DND-41 (cell line): ENCODE data around the gene KLF9.

Experiments
- EZH2 ChIP-seq: IDR thresholded peaks from 3 replicates; pipeline ENCODE4 v1.6.1; 2012; ENCODE audit warnings: borderline replicate concordance, low read depth, mild to moderate bottlenecking, moderate library complexity, low read length, inconsistent platforms; ENCODE audit not compliant: severe bottlenecking
- TF ChIP-seq, protein P1 (sequence below): IDR thresholded peaks from 2 replicates; pipeline ENCODE4 v1.5.1; 2012; ENCODE audit warnings: borderline replicate concordance, low read length, moderate library complexity, mild to moderate bottlenecking; ENCODE audit not compliant: poor library complexity, severe bottlenecking; ENCODE audit errors: extremely low read depth

GRCh38 chr9:70406434-70406862, 8.0 kb downstream of the KLF9 start:
- TF ChIP-seq, protein P1, sequence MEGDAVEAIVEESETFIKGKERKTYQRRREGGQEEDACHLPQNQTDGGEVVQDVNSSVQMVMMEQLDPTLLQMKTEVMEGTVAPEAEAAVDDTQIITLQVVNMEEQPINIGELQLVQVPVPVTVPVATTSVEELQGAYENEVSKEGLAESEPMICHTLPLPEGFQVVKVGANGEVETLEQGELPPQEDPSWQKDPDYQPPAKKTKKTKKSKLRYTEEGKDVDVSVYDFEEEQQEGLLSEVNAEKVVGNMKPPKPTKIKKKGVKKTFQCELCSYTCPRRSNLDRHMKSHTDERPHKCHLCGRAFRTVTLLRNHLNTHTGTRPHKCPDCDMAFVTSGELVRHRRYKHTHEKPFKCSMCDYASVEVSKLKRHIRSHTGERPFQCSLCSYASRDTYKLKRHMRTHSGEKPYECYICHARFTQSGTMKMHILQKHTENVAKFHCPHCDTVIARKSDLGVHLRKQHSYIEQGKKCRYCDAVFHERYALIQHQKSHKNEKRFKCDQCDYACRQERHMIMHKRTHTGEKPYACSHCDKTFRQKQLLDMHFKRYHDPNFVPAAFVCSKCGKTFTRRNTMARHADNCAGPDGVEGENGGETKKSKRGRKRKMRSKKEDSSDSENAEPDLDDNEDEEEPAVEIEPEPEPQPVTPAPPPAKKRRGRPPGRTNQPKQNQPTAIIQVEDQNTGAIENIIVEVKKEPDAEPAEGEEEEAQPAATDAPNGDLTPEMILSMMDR: no peak
- no peak for TF ChIP-seq EZH2
